Measurements from ENCODE around the gene GPATCH2L.

Gene GPATCH2L

DNA sequence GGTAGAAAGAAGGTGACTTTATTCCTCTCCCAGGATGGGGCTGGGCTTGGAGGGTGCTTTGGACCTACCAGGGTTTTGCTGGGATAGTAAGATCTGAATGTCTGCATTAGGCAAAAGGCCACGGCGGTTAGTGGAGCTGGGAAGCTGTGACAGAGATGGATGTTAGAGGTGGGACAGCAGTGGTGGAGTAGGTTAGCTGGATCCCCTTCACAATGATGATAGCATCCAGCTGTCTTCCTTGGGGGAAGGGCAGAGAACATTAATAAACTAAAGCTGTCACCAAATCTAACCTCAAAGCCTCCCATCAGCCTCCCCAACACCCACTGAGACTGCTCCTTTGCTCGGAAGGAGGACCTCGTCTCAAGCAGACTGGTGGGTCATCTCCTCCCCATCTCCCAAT is 104.8 kb downstream of the GPATCH2L start:
- DNase-seq (ENCODE audit: low read depth, low spot score) = no peak

DNA sequence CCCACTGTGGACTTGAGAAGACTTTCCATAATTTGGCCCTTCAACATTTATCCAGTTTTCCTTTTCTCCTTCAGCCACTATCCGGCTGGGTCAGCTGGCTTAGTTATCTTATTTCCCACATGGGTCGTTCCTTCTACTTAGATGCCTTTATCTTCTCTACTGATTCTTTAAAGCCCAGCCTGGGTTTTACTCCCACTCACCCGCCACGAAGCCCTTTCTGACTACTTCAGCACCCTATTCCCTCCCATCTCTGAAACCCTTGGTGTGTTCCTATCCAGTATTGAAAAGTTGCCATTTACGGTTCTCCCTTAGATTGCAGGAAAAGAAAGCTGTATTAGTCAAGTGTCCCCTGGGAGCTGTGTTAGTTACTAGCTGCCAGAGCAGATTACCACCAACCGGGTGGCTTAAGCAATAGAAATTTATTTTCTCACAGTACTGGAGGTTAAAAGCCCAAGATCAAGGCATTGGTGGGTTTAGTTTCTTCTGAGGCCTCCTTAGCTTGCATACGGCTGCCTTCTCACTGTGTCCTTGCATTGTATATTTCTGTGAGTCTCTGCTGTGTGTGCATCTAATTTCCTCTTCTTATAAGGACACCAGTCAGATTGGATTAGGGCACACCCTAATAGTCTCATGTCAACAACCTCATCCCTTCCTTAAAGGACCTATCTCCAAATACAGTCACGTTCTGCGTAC is 105.5 kb downstream of the GPATCH2L start:
- no peak for DNase-seq (ENCODE audit: low read depth, low spot score)

DNA sequence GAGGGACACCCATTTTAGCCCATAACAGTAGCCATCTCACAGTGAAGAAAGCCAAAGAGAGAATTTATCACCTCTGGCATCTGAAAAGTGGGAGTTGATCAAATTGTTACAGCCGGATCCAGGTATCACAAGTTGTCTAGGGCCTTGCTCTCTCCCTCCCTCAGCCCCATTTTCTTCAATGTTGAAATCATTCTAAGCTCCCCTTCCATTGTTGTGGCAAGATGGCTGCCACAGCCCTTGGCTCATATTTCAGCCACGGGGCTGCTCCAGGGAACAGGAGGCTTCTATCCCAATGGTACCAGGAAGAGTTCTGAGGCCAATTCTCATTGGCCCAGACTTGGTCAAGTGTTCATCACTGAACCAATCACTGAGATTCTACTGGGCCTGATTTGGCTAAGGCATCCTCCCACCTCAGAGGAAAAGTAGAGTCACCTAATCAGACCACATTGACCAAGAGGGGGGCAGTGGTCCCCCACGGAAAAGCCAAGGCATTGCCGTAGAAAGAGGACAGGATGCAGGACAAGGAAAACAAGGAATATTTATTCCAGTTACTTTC is 106.2 kb downstream of the GPATCH2L start:
- DNase-seq (ENCODE audit: low read depth, low spot score) = no peak

DNA sequence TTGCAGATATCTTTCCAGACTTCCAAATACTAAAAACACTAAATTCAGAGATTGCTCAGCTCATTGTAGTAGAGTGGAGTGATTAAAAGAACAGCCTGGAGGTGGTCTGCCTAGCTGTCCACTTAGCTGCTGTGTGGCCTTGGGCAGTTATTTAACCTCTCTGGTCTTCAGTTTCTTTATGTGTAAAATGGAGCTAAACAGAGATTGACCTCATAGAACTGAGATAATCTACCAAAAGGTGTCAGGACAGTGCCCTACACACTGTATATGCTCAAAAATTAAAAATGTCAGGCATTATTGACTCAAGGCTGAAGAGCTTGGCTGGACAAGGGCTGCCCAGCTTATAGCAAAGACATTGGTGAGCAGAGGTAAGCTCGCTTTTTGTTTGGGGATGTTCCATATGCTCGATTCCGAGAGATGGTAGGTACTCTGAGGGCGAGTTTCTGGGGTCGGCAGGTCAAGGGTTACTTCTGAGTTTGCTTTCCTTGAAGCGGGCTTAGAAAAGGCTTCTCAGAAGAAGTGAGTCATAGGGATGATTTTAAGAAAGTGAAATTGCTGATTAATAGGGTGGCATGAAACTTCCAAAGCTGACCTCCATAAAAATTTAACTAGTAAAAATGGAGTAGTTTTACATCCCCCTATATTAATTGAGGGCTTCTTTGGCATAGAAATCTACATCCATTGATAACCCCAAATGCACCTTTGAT is 107.5 kb downstream of the GPATCH2L start:
- DNase-seq (ENCODE audit: low read depth, low spot score) = no peak

DNA sequence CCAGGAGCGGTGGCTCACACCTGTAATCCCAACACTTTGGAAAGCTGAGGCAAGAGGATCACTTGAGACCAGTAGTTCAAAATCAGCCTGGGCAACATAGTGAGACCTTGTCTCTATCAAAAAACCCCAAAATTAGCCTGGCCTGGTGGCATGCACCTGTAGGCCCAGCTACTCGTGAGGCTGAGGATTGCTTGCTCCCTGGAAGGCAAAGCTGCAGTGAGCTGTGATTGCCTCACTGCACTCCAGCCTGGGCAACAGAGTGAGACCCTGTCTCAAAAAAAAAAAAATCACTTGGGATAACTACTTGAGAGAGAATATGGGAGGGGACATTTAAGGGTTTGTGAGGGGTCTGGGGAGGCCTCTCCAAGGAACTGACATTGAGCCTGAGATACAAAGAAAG is 109.0 kb downstream of the GPATCH2L start:
- no peak for DNase-seq (ENCODE audit: low read depth, low spot score)

DNA sequence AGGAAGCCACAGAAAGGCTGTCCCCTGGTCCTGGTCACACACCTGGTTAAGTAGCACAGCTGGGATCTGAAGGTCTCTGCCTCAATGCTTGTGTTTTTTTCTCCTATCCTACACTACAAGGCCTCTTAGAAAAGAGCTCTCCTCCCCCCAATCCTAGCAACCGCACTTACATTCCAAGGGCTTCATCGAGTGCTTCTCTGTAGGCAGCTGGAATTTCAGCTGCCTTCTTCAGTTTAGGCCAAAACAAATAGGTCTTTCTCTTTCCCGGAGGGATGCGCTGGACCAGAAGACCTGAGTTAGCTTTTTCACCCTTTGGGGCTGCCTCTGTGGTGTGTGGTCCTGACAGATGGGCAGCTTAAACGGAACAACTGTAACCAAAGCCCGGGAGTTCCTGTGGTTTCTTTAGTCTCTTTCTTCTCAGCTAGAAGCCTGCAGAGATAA is 109.7 kb downstream of the GPATCH2L start:
- no peak for DNase-seq (ENCODE audit: low read depth, low spot score)

DNA sequence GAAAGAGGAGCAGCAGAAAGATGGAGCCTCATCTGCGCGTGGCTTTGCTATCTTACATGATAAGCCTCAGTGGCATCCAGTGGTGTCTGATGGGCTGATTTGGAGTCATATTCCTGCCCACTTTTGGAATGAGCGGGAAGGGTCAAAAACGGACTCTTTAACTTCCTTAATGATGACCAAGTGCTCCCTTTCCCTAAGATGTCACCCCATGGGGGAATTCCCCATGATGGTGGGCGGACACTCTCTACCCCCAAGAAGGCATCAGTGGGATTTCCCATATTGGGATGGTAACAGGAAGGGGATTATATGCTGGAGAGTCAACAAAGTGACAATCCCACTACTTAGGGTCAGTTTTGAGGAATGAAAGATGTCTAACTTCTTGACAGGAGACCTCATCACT is 110.9 kb downstream of the GPATCH2L start:
- DNase-seq (ENCODE audit: low read depth, low spot score) = no peak

All from activated CD4-positive, CD25-positive, alpha-beta regulatory T cell treated with anti-CD3 and anti-CD28 coated beads, Interleukin-2, amount 50 U/mL, for 16 hours (primary cell).